IMR-90 (cell line): ENCODE data around the gene MYCBP2. TPM values are rescaled to one million over a fixed set of nuclear protein-coding genes. Genes with fewer than 3 reads are reported as not detected.

ENCODE experiments used
- ATAC-seq: fragments of 200-7000 bp; cut with Tn5 transposase; 2 replicates; pipeline ENCODE4 v1.9.1; 2020; ENCODE audit warnings: low read depth, mild to moderate bottlenecking, moderate library complexity
- BruUV-seq: library from RNA; stranded (reverse); fragments of 400-500 nt; replicated peaks from 2 replicates; lab custom pipeline; 2021; lab: Mats Ljungman, UMichigan
- CTCF ChIA-PET: fragments of 300-600 bp; formaldehyde crosslinking; extraction: SDS; loops from one replicate; lab custom pipeline; 2021; ENCODE audit warnings: antibody characterized with exemption; lab: Yijun Ruan, JAX
- POLR2A ChIA-PET: fragments of 300-600 bp; sonication (Branson Sonifier 250); formaldehyde crosslinking; loops from one replicate; lab custom pipeline; 2022; ENCODE audit warnings: antibody characterized with exemption; ENCODE audit not compliant: unreplicated experiment; lab: Charles Lee
- DNase-seq: peaks from one replicate; pipeline ENCODE4 v3.0.0; 2013
- H2AFZ ChIP-seq: replicated peaks from 2 replicates; pipeline ENCODE3; 2013; ENCODE audit warnings: low read length, mild to moderate bottlenecking; ENCODE audit not compliant: poor library complexity
- H2AK5ac ChIP-seq: 2 replicates; pipeline ENCODE4 v1.6.1; 2013; ENCODE audit warnings: low read depth, low read length, inconsistent platforms
- H2AK9ac ChIP-seq: replicated peaks from 2 replicates; pipeline ENCODE3; 2013; ENCODE audit warnings: mild to moderate bottlenecking, low read depth, low read length, moderate library complexity; ENCODE audit not compliant: poor library complexity
- H2BK120ac ChIP-seq: 2 replicates; pipeline ENCODE4 v1.6.1; 2013; ENCODE audit warnings: low read depth, low read length, inconsistent platforms
- H2BK15ac ChIP-seq: 3 replicates; pipeline ENCODE4 v1.6.1; 2013; ENCODE audit warnings: low read depth, low read length, inconsistent platforms
- H2BK20ac ChIP-seq: 2 replicates; pipeline ENCODE4 v1.6.1; 2013; ENCODE audit warnings: low read depth, mild to moderate bottlenecking, inconsistent platforms, low read length, moderate library complexity
- H2BK5ac ChIP-seq: 2 replicates; pipeline ENCODE4 v1.6.1; 2013; ENCODE audit warnings: mild to moderate bottlenecking, low read depth, low read length, inconsistent platforms; ENCODE audit not compliant: poor library complexity, severe bottlenecking
- H3K14ac ChIP-seq: replicated peaks from 2 replicates; pipeline ENCODE4 v1.6.1; 2013; ENCODE audit warnings: low read depth, low read length, inconsistent platforms
- H3K18ac ChIP-seq: 2 replicates; pipeline ENCODE4 v1.6.1; 2013; ENCODE audit warnings: low read depth, low read length, control low read depth
- H3K23ac ChIP-seq: 2 replicates; pipeline ENCODE4 v1.6.1; 2013; ENCODE audit warnings: low read depth, low read length, inconsistent platforms
- H3K27ac ChIP-seq: 2 replicates; pipeline ENCODE4 v1.5.1; 2013; ENCODE audit warnings: mild to moderate bottlenecking, control low read depth, low read length; ENCODE audit not compliant: insufficient read depth
- H3K27me3 ChIP-seq: 2 replicates; pipeline ENCODE4 v1.6.1; 2013; ENCODE audit warnings: low read length; ENCODE audit not compliant: control insufficient read depth, insufficient read depth
- H3K36me3 ChIP-seq: 2 replicates; pipeline ENCODE4 v1.6.1; 2013; ENCODE audit warnings: low read length, mixed read lengths; ENCODE audit not compliant: control insufficient read depth, insufficient read depth
- H3K4ac ChIP-seq: 2 replicates; pipeline ENCODE4 v1.6.1; 2013; ENCODE audit warnings: low read depth, low read length, inconsistent platforms
- H3K4me1 ChIP-seq: 2 replicates; pipeline ENCODE4 v1.6.1; 2013; ENCODE audit warnings: low read length, mixed read lengths; ENCODE audit not compliant: control insufficient read depth, insufficient read depth
- H3K4me2 ChIP-seq: 2 replicates; pipeline ENCODE4 v1.6.1; 2013; ENCODE audit warnings: low read depth, mild to moderate bottlenecking, control low read depth, low read length, moderate library complexity
- H3K4me3 ChIP-seq: 2 replicates; pipeline ENCODE4 v1.5.1; 2013; ENCODE audit warnings: low read depth, mild to moderate bottlenecking, control low read depth, low read length, moderate library complexity; ENCODE audit not compliant: insufficient read depth
- H3K56ac ChIP-seq: 2 replicates; pipeline ENCODE4 v1.6.1; 2013; ENCODE audit warnings: low read length, inconsistent platforms; ENCODE audit not compliant: insufficient read depth; ENCODE audit errors: extremely low read depth
- H3K79me1 ChIP-seq, 2 experiments: 2 replicates each; pipeline ENCODE4 v1.6.1; 2013; ENCODE audit warnings: low read length in 2 of 2, inconsistent platforms in 1 of 2, low read depth in 1 of 2
- H3K9ac ChIP-seq: 2 replicates; pipeline ENCODE4 v1.6.1; 2013; ENCODE audit warnings: low read depth, low read length, control low read depth
- H3K9me1 ChIP-seq: 2 replicates; pipeline ENCODE4 v1.6.1; 2013; ENCODE audit warnings: low read length, inconsistent platforms; ENCODE audit not compliant: insufficient read depth
- H3K9me3 ChIP-seq: 2 replicates; pipeline ENCODE4 v1.6.1; 2013; ENCODE audit warnings: low read length; ENCODE audit not compliant: control insufficient read depth, insufficient read depth
- H4K20me1 ChIP-seq: 2 replicates; pipeline ENCODE4 v1.6.1; 2013; ENCODE audit warnings: low read length, inconsistent platforms; ENCODE audit not compliant: insufficient read depth
- H4K5ac ChIP-seq: 2 replicates; pipeline ENCODE4 v1.6.1; 2013; ENCODE audit warnings: mild to moderate bottlenecking, low read depth, low read length, control low read depth
- H4K8ac ChIP-seq, 2 experiments: 2 replicates each; pipeline ENCODE4 v1.6.1; 2013; ENCODE audit warnings: low read depth in 2 of 2, low read length in 2 of 2, control low read depth in 1 of 2, inconsistent platforms in 1 of 2
- H4K91ac ChIP-seq: 2 replicates; pipeline ENCODE4 v1.6.1; 2013; ENCODE audit warnings: low read depth, low read length, inconsistent platforms; ENCODE audit not compliant: insufficient read depth
- CEBPB ChIP-seq: IDR thresholded peaks from 2 replicates; pipeline ENCODE4 v1.6.1; 2012; ENCODE audit warnings: low read depth, low read length, improper control_type of control experiment
- RFX5 ChIP-seq: IDR thresholded peaks from 2 replicates; pipeline ENCODE4 v1.8.0; 2012; ENCODE audit warnings: low read depth, mild to moderate bottlenecking, low read length, moderate library complexity
- WGBS, 2 experiments: methylation state at CpG; one replicate each; pipeline versions ENCODE4 v1.1.5 to v1.1.7; 2013; ENCODE audit warnings: missing lambda C conversion rate in 2 of 2; ENCODE audit not compliant: insufficient read length in 1 of 2; ENCODE audit errors: extremely low coverage in 2 of 2; 5-methylcytosine and 5-hydroxymethylcytosine counted together
- dilution Hi-C: fragments of 300-500 bp; cut with HindIII; formaldehyde crosslinking; loops from one replicate; pipeline ENCODE4 v1.14.3; 2018; ENCODE audit warnings: low sequenced_read_pairs; ENCODE audit not compliant: unreplicated experiment
- in situ Hi-C: fragments of 300-500 bp; cut with MboI; formaldehyde crosslinking; loops from 3 replicates; pipeline ENCODE4 v1.14.3; 2019; ENCODE audit warnings: low sequenced_read_pairs, inconsistent platforms, mixed read lengths
- intact Hi-C: fragments of 100-400 bp; cut with micrococcal nuclease; formaldehyde crosslinking; loops from 2 replicates; pipeline ENCODE4 v1.10.0; 2022
- polyA plus RNA-seq, 3 experiments: library from polyadenylated mRNA; depleted of rRNA; stranded (reverse); fragments of >200 nt; gene quantifications; 2 replicates each; pipeline ENCODE4 v1.2.3, GENCODE V29; 2012; ENCODE audit warnings: low replicate concordance in 1 of 3
- total RNA-seq: library from RNA; depleted of rRNA; stranded (reverse); fragments of >200 nt; gene quantifications from 2 replicates; pipeline ENCODE4 v1.2.3, GENCODE V29; 2012
- TF ChIP-seq, protein P1 (sequence below): conservative IDR thresholded peaks from 2 replicates; pipeline ENCODE4 v1.5.1; 2012; ENCODE audit warnings: mild to moderate bottlenecking, low read depth, low read length, improper control_type of control experiment

Gene MYCBP2
- total and polyA plus RNA-seq, 2 of the 4 experiments (the other 2 are of a cell fraction) = 20.1 to 43.2 TPM

DNA sequence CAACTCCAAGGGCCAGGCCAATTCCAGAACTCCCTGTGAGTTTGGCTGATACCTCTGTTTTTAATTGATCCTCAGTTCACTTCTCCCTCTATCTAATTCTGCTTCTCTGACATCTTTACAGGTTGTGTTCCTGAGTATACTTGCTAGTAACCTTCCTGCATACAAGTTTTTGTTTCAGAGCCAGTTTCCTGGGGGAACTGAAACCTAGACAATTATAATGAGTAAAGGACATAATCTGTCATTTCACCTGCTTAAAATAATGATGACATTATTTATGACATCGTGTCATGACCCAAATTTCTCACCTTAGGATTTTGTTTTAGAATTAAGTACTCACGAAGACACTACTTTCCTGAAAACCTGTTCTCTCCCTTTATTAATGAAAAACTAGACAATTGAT lies 12.5 kb upstream of the MYCBP2 start:
- dilution Hi-C loops (no loop called here), intact Hi-C loops (no loop called here), in situ Hi-C loops (no loop called here)
- Histone ChIP-seq H2AK9ac (no peak overlapping the region), H3K14ac (no peak overlapping the region), H3K27me3 (peaks cover 32% of the 10 kb centered on the region), H3K23ac (no peak overlapping the region), H3K4ac (no peak overlapping the region), H3K18ac (no peak overlapping the region), H2BK120ac (no peak overlapping the region), H4K8ac (no peak overlapping the region), H4K91ac (no peak overlapping the region), H3K56ac (no peak overlapping the region), H3K4me3 (no peak overlapping the region), H3K4me2 (no peak overlapping the region), H2BK15ac (no peak overlapping the region), H2AK5ac (no peak overlapping the region), H3K36me3 (no peaks in the 10 kb centered on the region), H3K9ac (no peak overlapping the region), H3K9me3 (no peaks in the 10 kb centered on the region), H3K4me1 (no peaks in the 10 kb centered on the region), H2AFZ (no peak overlapping the region), H4K20me1 (no peaks in the 10 kb centered on the region), H3K27ac (no peak overlapping the region), H3K9me1 (no peaks in the 10 kb centered on the region), H4K5ac (no peak overlapping the region), H2BK20ac (no peak overlapping the region), H3K79me1 (no peaks in the 10 kb centered on the region), H2BK5ac (no peak overlapping the region)
- POLR2A ChIA-PET = no interaction called here
- DNase-seq (no peak), ATAC-seq (no peak)
- no TSS peak for BruUV-seq
- no CpG with 5 or more reads among the region's 2 CpGs for WGBS, 2 experiments
- CTCF ChIA-PET = no interaction called here
- TF ChIP-seq CEBPB (no peak), RFX5 (no peak)
- TF ChIP-seq, protein P1, sequence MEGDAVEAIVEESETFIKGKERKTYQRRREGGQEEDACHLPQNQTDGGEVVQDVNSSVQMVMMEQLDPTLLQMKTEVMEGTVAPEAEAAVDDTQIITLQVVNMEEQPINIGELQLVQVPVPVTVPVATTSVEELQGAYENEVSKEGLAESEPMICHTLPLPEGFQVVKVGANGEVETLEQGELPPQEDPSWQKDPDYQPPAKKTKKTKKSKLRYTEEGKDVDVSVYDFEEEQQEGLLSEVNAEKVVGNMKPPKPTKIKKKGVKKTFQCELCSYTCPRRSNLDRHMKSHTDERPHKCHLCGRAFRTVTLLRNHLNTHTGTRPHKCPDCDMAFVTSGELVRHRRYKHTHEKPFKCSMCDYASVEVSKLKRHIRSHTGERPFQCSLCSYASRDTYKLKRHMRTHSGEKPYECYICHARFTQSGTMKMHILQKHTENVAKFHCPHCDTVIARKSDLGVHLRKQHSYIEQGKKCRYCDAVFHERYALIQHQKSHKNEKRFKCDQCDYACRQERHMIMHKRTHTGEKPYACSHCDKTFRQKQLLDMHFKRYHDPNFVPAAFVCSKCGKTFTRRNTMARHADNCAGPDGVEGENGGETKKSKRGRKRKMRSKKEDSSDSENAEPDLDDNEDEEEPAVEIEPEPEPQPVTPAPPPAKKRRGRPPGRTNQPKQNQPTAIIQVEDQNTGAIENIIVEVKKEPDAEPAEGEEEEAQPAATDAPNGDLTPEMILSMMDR = no peak
